HG03139 (cell line): ENCODE results near the gene XYLB.

ENCODE experiments used
- ATAC-seq: cut with Tn5 transposase; IDR thresholded peaks from one replicate; pipeline ENCODE4 v1.9.1; 2021; ENCODE audit not compliant: unreplicated experiment

The XYLB gene

GRCh38 chr3:38361496-38361895, 14.9 kb downstream of the XYLB start:
- ATAC-seq, result no peak

DNA sequence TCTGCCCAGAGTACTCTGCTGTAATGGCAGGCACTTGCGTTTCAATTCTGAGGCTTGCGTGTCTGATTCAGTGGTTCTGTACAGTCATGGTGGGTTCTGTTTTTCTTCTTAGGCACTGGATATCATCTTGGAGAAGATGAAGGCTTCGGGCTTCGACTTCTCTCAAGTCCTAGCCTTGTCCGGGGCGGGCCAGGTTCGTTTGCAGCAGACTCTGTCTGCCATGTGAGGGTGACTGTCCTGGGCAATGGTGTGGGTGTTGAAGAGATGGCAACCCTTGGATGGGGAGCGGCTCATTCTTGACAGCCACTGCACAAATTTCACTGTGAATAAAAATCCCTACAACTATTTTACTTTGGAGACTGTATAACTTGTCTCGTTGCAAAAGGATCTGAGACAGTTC, 16.2 kb downstream of the XYLB start:
- ATAC-seq, result no peak

- no peak for ATAC-seq
These were observed 18.3 kb downstream of the XYLB start for GRCh38 chr3:38364721-38365400.

- ATAC-seq, result no peak
These were observed 19.0 kb downstream of the XYLB start for GRCh38 chr3:38365469-38366062.

- ATAC-seq, result no peak
These were observed 19.5 kb downstream of the XYLB start for GRCh38 chr3:38366082-38366481.

DNA sequence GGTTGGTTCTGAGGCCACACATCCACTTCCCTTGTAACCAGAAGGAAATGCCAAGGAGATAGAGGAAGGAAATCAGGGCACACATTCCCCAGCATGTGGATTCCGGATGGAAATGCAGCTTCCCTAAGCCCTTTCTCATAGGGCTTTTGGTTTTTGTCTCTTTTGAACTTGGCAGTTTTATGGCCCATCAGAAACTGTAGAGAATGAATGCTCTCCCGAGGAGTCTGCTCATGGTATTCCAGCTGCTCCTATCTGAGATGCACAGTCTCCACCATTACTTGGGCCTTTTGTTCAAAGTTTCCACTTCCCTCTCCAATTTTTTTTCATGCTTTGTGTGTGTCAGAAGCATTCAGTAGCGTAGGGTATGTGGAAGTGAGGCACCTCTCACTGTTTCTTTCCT, 21.2 kb downstream of the XYLB start:
- no peak for ATAC-seq

DNA sequence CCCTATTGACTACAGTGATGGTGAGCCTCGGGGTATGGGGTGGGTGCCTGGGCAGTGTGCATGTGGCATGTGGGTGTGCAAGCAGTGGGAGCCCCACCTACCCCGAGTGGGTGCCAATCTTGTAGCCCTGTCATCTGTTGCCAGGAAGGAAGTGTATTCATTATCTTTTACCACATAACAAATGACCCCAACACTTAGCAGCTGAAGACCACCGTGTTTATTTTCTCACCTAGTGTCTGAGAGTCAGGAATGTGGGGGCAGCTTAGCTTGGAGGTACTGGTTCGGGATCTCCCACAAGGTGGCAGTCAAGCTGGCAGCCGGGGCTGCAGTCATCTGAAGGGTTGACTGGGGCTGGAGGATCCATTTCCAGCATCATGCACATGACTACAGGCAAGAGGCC, 21.7 kb downstream of the XYLB start:
- no peak for ATAC-seq

GRCh38 chr3:38369186-38369585, 22.6 kb downstream of the XYLB start:
- no peak for ATAC-seq

GRCh38 chr3:38370149-38370548, 23.6 kb downstream of the XYLB start:
- no peak for ATAC-seq

DNA sequence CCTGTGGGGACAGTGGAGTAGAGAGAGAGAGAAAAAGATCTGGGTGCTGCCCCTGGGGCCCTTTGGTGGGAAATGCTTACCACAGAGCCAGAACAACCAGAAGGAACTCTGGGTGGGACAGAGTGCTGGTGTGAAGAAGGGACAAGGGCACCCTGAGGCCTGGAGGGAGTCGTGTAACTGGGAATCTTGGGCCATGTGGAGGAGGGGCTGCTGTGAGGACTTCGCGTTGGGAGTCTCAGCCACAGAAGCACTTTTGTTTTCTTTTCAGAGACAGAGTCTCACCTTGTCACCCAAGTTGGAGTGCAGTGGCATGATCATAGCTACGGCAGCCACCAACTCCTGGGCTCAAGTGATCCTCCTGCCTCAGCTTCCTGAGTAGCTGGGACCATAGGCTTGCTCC, 24.3 kb downstream of the XYLB start:
- ATAC-seq, result no peak

GRCh38 chr3:38371541-38372213, 25.1 kb downstream of the XYLB start:
- no peak for ATAC-seq

GRCh38 chr3:38372214-38372601, 25.6 kb downstream of the XYLB start:
- ATAC-seq, result no peak

DNA sequence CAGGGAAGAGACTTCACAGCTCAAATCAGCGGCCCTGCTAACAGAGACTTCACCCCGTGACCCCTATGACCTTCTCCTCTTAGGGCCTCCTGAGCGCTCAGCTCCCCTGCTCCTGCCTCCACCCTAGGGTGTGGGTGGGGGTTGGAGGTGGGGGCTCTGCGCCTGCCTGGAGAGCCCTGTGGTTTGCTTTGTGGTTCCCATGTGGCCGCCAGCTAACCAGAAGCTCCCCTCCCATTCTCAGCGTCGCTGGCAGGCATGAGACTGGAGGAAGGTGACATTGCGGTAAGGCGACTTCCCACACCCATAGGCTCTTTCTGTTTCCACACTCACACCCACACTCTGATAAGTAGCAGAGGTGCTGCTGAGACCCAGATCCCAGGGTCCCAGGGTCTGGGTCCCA, 27.6 kb downstream of the XYLB start:
- no peak for ATAC-seq

GRCh38 chr3:38375072-38375471, 28.5 kb downstream of the XYLB start:
- ATAC-seq, result no peak

- no peak for ATAC-seq
These were observed 29.0 kb downstream of the XYLB start for GRCh38 chr3:38375488-38376097.

DNA sequence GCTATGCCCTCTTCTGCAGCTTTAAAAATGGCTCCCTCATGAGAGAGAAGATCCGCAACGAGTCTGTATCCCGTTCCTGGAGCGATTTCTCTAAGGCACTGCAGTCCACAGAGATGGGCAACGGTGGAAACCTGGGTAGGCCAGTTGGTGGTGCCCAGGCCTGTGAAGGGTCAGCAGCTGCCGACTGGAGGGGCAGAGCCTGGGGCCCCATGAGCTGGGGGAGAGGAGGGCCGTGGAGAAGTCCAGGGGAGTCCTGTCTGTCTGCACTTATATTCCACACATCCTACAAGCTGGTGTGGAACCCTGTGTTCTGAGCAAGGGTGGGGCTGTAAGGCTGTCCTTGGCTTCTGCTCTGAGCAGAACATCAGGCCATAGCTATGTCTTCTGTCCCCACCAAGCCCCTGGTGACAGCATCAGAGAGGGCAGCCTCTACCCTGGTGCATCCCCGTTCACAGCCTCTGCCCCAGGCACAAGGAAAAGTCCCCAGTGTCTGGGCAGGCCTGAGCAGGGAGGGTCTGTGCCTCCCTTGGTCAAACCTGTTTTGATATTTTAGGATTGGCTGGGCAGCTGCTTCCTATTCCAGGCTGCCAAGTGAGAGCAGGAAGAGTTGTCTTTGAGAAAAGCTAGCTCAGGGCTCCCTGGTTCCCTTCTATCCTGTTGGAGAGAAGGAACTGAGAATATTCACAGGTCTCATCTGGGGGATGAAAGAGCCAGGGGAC, 29.7 kb downstream of the XYLB start:
- no peak for ATAC-seq

DNA sequence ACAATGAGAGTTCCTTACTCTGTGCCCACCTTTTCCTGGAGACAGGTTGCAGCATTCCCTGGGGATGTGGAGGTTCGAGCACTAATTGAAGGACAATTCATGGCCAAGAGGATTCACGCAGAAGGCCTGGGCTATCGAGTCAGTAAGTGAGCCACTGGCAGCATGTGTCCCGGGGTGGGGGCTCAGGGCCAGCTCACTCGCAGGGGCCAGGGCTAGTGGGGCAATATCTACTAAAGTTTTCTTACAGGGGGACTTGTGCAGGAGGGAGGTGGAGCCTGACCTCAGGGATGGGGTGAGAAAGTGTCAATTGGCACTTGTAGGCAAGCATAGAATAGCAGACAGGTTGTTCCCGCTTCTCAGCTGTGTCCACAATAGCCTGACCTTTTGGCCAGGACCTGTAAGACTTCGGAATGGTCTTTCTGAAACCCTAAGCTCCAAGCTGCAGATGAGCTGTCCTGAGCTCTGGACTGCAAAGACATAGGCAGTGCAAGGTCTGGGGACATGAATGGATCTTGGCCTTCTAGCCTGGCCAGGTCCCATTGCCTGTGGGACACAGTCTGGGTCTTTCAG, 32.7 kb downstream of the XYLB start:
- no peak for ATAC-seq

DNA sequence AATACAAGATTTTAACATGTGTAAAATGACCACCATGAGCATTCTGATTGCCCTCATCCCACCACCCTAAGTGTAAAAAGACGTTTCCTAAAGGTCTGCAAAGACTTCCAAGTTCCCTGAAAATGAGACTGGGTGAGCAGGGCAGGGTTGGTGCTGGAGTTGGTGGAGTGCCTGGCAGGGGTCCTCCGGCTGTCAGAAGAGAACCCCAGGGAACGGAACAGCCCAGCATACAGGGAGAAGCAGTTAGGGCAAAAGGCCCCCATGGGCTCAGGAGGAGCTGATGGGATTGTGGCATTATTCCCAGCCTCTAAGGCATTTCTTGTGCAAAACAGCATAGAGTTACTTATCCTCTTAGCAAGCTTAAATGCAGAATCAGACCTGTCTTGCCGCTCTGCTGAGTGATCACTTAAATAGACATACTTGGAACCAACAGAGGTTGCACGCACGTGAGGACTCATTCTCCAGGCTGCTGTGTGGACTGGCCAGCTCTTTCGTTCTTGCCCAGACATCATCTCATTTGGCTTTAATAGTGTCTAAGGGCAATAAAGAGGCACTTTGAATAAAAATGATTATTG, 36.0 kb downstream of the XYLB start:
- ATAC-seq, result no peak

GRCh38 chr3:38383156-38383875, 36.7 kb downstream of the XYLB start:
- no peak for ATAC-seq
